Neural cell (in vitro differentiated cells): Measurements from ENCODE around the gene HEATR9. TPM values are rescaled to one million over a fixed set of nuclear protein-coding genes. Genes with fewer than 3 reads are reported as not detected.

ENCODE experiments used
- H2AFZ ChIP-seq: fragments of 200-600, 300-800 bp; sonication (generic), shearing (Covaris generic); 2 replicates; pipeline ENCODE4 v1.6.0; 2014; ENCODE audit warnings: low read depth, mild to moderate bottlenecking, antibody characterized with exemption, low read length, moderate library complexity
- H3F3A ChIP-seq: fragments of 200-600 bp; shearing (Covaris generic); 2 replicates; pipeline ENCODE4 v1.6.1; 2016; ENCODE audit warnings: mild to moderate bottlenecking, moderate library complexity, mixed read lengths, antibody characterized with exemption, low read length; ENCODE audit not compliant: insufficient read depth, poor library complexity, severe bottlenecking
- H3K27ac ChIP-seq: fragments of 200-600, 300-800 bp; sonication (generic), shearing (Covaris generic); 2 replicates; pipeline ENCODE4 v1.5.1; 2014; ENCODE audit warnings: mild to moderate bottlenecking, low read length, moderate library complexity
- H3K27me3 ChIP-seq: fragments of 300-800, 200-600 bp; sonication (generic), shearing (Covaris generic); 2 replicates; pipeline ENCODE4 v1.6.0; 2014; ENCODE audit warnings: mild to moderate bottlenecking, low read depth, low read length, moderate library complexity; ENCODE audit not compliant: insufficient read depth
- H3K36me3 ChIP-seq: fragments of 300-800, 200-600 bp; sonication (generic), shearing (Covaris generic); 2 replicates; pipeline ENCODE4 v1.5.1; 2014; ENCODE audit warnings: mild to moderate bottlenecking, antibody characterized with exemption, low read length, moderate library complexity; ENCODE audit not compliant: insufficient read depth
- H3K4me2 ChIP-seq: fragments of 300-800, 200-600 bp; sonication (generic), shearing (Covaris generic); 2 replicates; pipeline ENCODE4 v1.6.0; 2014; ENCODE audit warnings: mild to moderate bottlenecking, low read length
- H3K4me3 ChIP-seq: fragments of 300-800, 200-600 bp; sonication (generic), shearing (Covaris generic); 2 replicates; pipeline ENCODE4 v1.5.1; 2014; ENCODE audit warnings: mild to moderate bottlenecking, low read length, moderate library complexity
- H3K79me2 ChIP-seq: fragments of 200-600 bp; shearing (Covaris generic); replicated peaks from 2 replicates; pipeline ENCODE4 v1.6.0; 2014; ENCODE audit warnings: mild to moderate bottlenecking, low read length, moderate library complexity; ENCODE audit not compliant: insufficient read depth
- H3K9ac ChIP-seq: fragments of 300-800, 200-600 bp; sonication (generic), shearing (Covaris generic); 2 replicates; pipeline ENCODE4 v1.6.1; 2016; ENCODE audit warnings: mild to moderate bottlenecking, low read length, mixed read lengths
- H3K9me2 ChIP-seq: fragments of 200-600 bp; shearing (Covaris generic); 2 replicates; pipeline ENCODE4 v1.6.1; 2016; ENCODE audit warnings: mild to moderate bottlenecking, low read length, mixed read lengths; ENCODE audit not compliant: insufficient read depth
- H3K9me3 ChIP-seq: fragments of 200-600, 300-800 bp; sonication (generic), shearing (Covaris generic); 2 replicates; pipeline ENCODE4 v1.6.1; 2016; ENCODE audit warnings: mild to moderate bottlenecking, mixed run types, low read length, moderate library complexity, mixed read lengths
- H4K20me1 ChIP-seq: fragments of 200-600 bp; shearing (Covaris generic); 2 replicates; pipeline ENCODE4 v1.6.1; 2016; ENCODE audit warnings: mild to moderate bottlenecking, mixed run types; ENCODE audit not compliant: insufficient read depth
- EP300 ChIP-seq: fragments of 450-650 bp; conservative IDR thresholded peaks from 2 replicates; pipeline ENCODE4 v1.6.1; 2014; ENCODE audit warnings: antibody characterized with exemption, mild to moderate bottlenecking, moderate library complexity; ENCODE audit not compliant: poor library complexity, severe bottlenecking
- EZH2 ChIP-seq: fragments of 200-600, 300-800 bp; shearing (Covaris generic), sonication (generic); IDR thresholded peaks from 2 replicates; pipeline ENCODE4 v1.6.1; 2014; ENCODE audit warnings: antibody characterized with exemption, low read length, borderline replicate concordance, mild to moderate bottlenecking; ENCODE audit not compliant: insufficient read depth, poor library complexity, severe bottlenecking
- MXI1 ChIP-seq: fragments of 450-650 bp; conservative IDR thresholded peaks from 2 replicates; pipeline ENCODE4 v1.6.1; 2014; ENCODE audit warnings: antibody characterized with exemption, mild to moderate bottlenecking; ENCODE audit not compliant: poor library complexity, severe bottlenecking
- POLR2AphosphoS5 ChIP-seq: IDR thresholded peaks from 2 replicates; pipeline ENCODE4 v1.6.1; 2012
- RAD21 ChIP-seq: fragments of 450-650 bp; conservative IDR thresholded peaks from 2 replicates; pipeline ENCODE4 v1.6.1; 2014; ENCODE audit warnings: antibody characterized with exemption, mild to moderate bottlenecking, moderate library complexity
- REST ChIP-seq: IDR thresholded peaks from 2 replicates; pipeline ENCODE4 v1.6.1; 2012; ENCODE audit warnings: borderline replicate concordance
- SMC3 ChIP-seq: fragments of 450-650 bp; conservative IDR thresholded peaks from 2 replicates; pipeline ENCODE4 v1.6.1; 2014; ENCODE audit warnings: antibody characterized with exemption, mild to moderate bottlenecking, moderate library complexity; ENCODE audit not compliant: poor library complexity
- TAF1 ChIP-seq: IDR thresholded peaks from 2 replicates; pipeline ENCODE4 v1.6.1; 2012; ENCODE audit warnings: low read depth
- polyA plus RNA-seq: library from polyadenylated mRNA; depleted of rRNA; stranded (reverse); fragments of >200 nt; gene quantifications from 2 replicates; pipeline ENCODE4 v1.2.3, GENCODE V29; 2014
- TF ChIP-seq, protein P1 (sequence below): fragments of 450-650 bp; IDR thresholded peaks from 2 replicates; pipeline ENCODE4 v1.5.1; 2014; ENCODE audit warnings: antibody characterized with exemption, mild to moderate bottlenecking, moderate library complexity; ENCODE audit not compliant: poor library complexity, severe bottlenecking

The HEATR9 gene
- polyA plus RNA-seq, 1 donor from 2014 or later: not detected

GRCh38 chr17:35841101-35841500, 27.6 kb downstream of the HEATR9 start (continued):
- no peak for TF ChIP-seq REST

DNA sequence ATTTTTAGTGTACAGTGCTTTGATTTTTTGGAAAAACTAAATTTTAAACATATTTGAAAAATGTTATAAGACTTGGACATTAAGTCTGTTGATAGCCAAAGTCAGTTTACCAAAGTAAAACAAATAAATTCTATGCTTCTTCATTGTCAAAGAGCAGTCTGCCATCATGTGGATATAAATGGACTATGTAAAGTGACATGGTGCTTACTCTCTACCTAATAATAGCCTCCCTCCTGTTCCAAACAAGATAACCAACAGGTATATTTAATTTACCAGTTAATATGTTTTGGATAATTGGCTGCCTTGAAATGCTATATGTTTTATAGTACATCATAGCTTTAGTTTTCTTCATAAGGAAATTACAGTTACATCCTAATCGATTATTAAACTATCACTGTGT, 43.5 kb downstream of the HEATR9 start:
- H3K9me2 ChIP-seq: no peaks in the 10 kb centered on the region
- no peaks in the 10 kb centered on the region for H3K9me3 ChIP-seq
- H3K4me3 ChIP-seq: no peak overlapping the region
- H3K79me2 ChIP-seq: peaks cover 22% of the 10 kb centered on the region
- TF ChIP-seq EZH2 (no peak), REST (no peak), EP300 (no peak), POLR2AphosphoS5 (no peak), MXI1 (no peak)
- H3F3A ChIP-seq: no peaks in the 10 kb centered on the region
- no peaks in the 10 kb centered on the region for H4K20me1 ChIP-seq
- no peak overlapping the region for H3K4me2 ChIP-seq
- no peaks in the 10 kb centered on the region for H3K27me3 ChIP-seq
- H3K36me3 ChIP-seq: peaks cover 14% of the 10 kb centered on the region
- H2AFZ ChIP-seq: no peak overlapping the region
- H3K27ac ChIP-seq: no peak overlapping the region
- H3K9ac ChIP-seq: no peak overlapping the region

GRCh38 chr17:35821308-35821707, 47.4 kb downstream of the HEATR9 start:
- no peak overlapping the region for H3K9ac ChIP-seq
- H3K9me2 ChIP-seq: no peaks in the 10 kb centered on the region
- no peak overlapping the region for H3K4me2 ChIP-seq
- no peaks in the 10 kb centered on the region for H3K27me3 ChIP-seq
- H3K36me3 ChIP-seq: peaks cover 18% of the 10 kb centered on the region
- no peaks in the 10 kb centered on the region for H3F3A ChIP-seq
- H3K9me3 ChIP-seq: no peaks in the 10 kb centered on the region
- no peak overlapping the region for H3K4me3 ChIP-seq
- TF ChIP-seq TAF1 (no peak), POLR2AphosphoS5 (no peak), RAD21 (no peak), MXI1 (no peak), EZH2 (no peak), REST (no peak), EP300 (no peak), SMC3 (no peak)
- TF ChIP-seq, protein P1, sequence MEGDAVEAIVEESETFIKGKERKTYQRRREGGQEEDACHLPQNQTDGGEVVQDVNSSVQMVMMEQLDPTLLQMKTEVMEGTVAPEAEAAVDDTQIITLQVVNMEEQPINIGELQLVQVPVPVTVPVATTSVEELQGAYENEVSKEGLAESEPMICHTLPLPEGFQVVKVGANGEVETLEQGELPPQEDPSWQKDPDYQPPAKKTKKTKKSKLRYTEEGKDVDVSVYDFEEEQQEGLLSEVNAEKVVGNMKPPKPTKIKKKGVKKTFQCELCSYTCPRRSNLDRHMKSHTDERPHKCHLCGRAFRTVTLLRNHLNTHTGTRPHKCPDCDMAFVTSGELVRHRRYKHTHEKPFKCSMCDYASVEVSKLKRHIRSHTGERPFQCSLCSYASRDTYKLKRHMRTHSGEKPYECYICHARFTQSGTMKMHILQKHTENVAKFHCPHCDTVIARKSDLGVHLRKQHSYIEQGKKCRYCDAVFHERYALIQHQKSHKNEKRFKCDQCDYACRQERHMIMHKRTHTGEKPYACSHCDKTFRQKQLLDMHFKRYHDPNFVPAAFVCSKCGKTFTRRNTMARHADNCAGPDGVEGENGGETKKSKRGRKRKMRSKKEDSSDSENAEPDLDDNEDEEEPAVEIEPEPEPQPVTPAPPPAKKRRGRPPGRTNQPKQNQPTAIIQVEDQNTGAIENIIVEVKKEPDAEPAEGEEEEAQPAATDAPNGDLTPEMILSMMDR: no peak
- peaks cover 34% of the 10 kb centered on the region for H3K79me2 ChIP-seq
- no peak overlapping the region for H2AFZ ChIP-seq
- no peak overlapping the region for H3K27ac ChIP-seq
- peaks cover 5% of the 10 kb centered on the region for H4K20me1 ChIP-seq
